Neural cell (in vitro differentiated cells): ENCODE measurements around the gene HOXA2.

Experiments used
- EP300 ChIP-seq: fragments of 450-650 bp; conservative IDR thresholded peaks from 2 replicates; pipeline ENCODE4 v1.6.1; 2014; ENCODE audit warnings: antibody characterized with exemption, mild to moderate bottlenecking, moderate library complexity; ENCODE audit not compliant: poor library complexity, severe bottlenecking
- EZH2 ChIP-seq: fragments of 200-600, 300-800 bp; shearing (Covaris generic), sonication (generic); IDR thresholded peaks from 2 replicates; pipeline ENCODE4 v1.6.1; 2014; ENCODE audit warnings: antibody characterized with exemption, low read length, borderline replicate concordance, mild to moderate bottlenecking; ENCODE audit not compliant: insufficient read depth, poor library complexity, severe bottlenecking
- SMC3 ChIP-seq: fragments of 450-650 bp; conservative IDR thresholded peaks from 2 replicates; pipeline ENCODE4 v1.6.1; 2014; ENCODE audit warnings: antibody characterized with exemption, mild to moderate bottlenecking, moderate library complexity; ENCODE audit not compliant: poor library complexity
- TF ChIP-seq, protein P1 (sequence below): fragments of 450-650 bp; IDR thresholded peaks from 2 replicates; pipeline ENCODE4 v1.5.1; 2014; ENCODE audit warnings: antibody characterized with exemption, mild to moderate bottlenecking, moderate library complexity; ENCODE audit not compliant: poor library complexity, severe bottlenecking
- TF ChIP-seq, protein P2 (sequence below): IDR thresholded peaks from 2 replicates; pipeline ENCODE4 v1.6.1; 2012; ENCODE audit warnings: borderline replicate concordance

DNA sequence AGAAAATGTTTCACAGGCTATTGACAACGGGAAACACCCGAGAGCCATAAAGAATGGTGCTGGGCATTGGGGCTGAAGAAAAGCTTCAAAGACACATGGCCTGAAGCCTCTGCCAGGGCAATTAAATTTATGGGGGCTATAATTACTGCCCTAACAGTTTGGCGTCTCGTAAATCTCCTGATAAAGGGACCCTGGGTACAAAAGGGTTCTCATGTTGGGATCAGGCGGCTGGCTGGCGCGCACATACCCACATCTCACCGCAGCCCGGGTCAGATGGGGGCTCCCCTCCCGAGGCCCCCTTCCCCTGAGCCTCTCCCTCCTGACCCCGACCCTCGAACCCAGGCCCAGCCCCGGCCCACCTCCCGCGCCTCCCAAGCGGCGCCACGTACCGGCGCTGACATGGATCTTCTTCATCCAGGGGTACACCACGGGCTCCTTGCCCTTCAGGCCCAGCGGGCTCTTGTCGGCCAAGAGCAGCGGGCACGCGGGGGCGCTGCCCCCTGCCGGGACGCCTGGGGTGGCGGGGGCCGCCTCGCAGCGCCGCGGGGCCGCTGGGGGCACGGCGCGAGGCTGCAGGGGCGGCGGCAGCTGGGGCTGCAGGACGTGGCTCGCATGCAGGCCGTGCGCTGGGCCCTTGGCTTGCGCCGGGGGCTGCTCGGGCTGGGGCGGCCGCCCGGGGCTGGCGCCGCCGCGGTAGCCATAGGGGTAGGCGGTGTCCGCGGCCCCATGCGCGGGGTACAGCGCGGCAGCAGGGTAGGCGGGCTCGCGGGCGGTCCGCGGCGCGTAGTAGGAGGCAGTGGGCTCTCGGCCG is 27.5 kb upstream of the HOXA2 start:
- no peak for TF ChIP-seq EZH2
- TF ChIP-seq EP300: no peak
- TF ChIP-seq, protein P1, sequence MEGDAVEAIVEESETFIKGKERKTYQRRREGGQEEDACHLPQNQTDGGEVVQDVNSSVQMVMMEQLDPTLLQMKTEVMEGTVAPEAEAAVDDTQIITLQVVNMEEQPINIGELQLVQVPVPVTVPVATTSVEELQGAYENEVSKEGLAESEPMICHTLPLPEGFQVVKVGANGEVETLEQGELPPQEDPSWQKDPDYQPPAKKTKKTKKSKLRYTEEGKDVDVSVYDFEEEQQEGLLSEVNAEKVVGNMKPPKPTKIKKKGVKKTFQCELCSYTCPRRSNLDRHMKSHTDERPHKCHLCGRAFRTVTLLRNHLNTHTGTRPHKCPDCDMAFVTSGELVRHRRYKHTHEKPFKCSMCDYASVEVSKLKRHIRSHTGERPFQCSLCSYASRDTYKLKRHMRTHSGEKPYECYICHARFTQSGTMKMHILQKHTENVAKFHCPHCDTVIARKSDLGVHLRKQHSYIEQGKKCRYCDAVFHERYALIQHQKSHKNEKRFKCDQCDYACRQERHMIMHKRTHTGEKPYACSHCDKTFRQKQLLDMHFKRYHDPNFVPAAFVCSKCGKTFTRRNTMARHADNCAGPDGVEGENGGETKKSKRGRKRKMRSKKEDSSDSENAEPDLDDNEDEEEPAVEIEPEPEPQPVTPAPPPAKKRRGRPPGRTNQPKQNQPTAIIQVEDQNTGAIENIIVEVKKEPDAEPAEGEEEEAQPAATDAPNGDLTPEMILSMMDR: no peak
- no peak for TF ChIP-seq SMC3
- TF ChIP-seq, protein P2, sequence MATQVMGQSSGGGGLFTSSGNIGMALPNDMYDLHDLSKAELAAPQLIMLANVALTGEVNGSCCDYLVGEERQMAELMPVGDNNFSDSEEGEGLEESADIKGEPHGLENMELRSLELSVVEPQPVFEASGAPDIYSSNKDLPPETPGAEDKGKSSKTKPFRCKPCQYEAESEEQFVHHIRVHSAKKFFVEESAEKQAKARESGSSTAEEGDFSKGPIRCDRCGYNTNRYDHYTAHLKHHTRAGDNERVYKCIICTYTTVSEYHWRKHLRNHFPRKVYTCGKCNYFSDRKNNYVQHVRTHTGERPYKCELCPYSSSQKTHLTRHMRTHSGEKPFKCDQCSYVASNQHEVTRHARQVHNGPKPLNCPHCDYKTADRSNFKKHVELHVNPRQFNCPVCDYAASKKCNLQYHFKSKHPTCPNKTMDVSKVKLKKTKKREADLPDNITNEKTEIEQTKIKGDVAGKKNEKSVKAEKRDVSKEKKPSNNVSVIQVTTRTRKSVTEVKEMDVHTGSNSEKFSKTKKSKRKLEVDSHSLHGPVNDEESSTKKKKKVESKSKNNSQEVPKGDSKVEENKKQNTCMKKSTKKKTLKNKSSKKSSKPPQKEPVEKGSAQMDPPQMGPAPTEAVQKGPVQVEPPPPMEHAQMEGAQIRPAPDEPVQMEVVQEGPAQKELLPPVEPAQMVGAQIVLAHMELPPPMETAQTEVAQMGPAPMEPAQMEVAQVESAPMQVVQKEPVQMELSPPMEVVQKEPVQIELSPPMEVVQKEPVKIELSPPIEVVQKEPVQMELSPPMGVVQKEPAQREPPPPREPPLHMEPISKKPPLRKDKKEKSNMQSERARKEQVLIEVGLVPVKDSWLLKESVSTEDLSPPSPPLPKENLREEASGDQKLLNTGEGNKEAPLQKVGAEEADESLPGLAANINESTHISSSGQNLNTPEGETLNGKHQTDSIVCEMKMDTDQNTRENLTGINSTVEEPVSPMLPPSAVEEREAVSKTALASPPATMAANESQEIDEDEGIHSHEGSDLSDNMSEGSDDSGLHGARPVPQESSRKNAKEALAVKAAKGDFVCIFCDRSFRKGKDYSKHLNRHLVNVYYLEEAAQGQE: no peak
